Neural cell (in vitro differentiated cells): ENCODE results near the gene OR4E1. TPM values are rescaled to one million over a fixed set of nuclear protein-coding genes. Genes with fewer than 3 reads are reported as not detected.

Source experiments
- H2AFZ ChIP-seq: fragments of 200-600, 300-800 bp; sonication (generic), shearing (Covaris generic); 2 replicates; pipeline ENCODE4 v1.6.0; 2014; ENCODE audit warnings: low read depth, mild to moderate bottlenecking, antibody characterized with exemption, low read length, moderate library complexity
- H3F3A ChIP-seq: fragments of 200-600 bp; shearing (Covaris generic); 2 replicates; pipeline ENCODE4 v1.6.1; 2016; ENCODE audit warnings: mild to moderate bottlenecking, moderate library complexity, mixed read lengths, antibody characterized with exemption, low read length; ENCODE audit not compliant: insufficient read depth, poor library complexity, severe bottlenecking
- H3K27ac ChIP-seq: fragments of 200-600, 300-800 bp; sonication (generic), shearing (Covaris generic); 2 replicates; pipeline ENCODE4 v1.5.1; 2014; ENCODE audit warnings: mild to moderate bottlenecking, low read length, moderate library complexity
- H3K27me3 ChIP-seq: fragments of 300-800, 200-600 bp; sonication (generic), shearing (Covaris generic); 2 replicates; pipeline ENCODE4 v1.6.0; 2014; ENCODE audit warnings: mild to moderate bottlenecking, low read depth, low read length, moderate library complexity; ENCODE audit not compliant: insufficient read depth
- H3K36me3 ChIP-seq: fragments of 300-800, 200-600 bp; sonication (generic), shearing (Covaris generic); 2 replicates; pipeline ENCODE4 v1.5.1; 2014; ENCODE audit warnings: mild to moderate bottlenecking, antibody characterized with exemption, low read length, moderate library complexity; ENCODE audit not compliant: insufficient read depth
- H3K4me2 ChIP-seq: fragments of 300-800, 200-600 bp; sonication (generic), shearing (Covaris generic); 2 replicates; pipeline ENCODE4 v1.6.0; 2014; ENCODE audit warnings: mild to moderate bottlenecking, low read length
- H3K4me3 ChIP-seq: fragments of 300-800, 200-600 bp; sonication (generic), shearing (Covaris generic); 2 replicates; pipeline ENCODE4 v1.5.1; 2014; ENCODE audit warnings: mild to moderate bottlenecking, low read length, moderate library complexity
- H3K79me2 ChIP-seq: fragments of 200-600 bp; shearing (Covaris generic); replicated peaks from 2 replicates; pipeline ENCODE4 v1.6.0; 2014; ENCODE audit warnings: mild to moderate bottlenecking, low read length, moderate library complexity; ENCODE audit not compliant: insufficient read depth
- H3K9ac ChIP-seq: fragments of 300-800, 200-600 bp; sonication (generic), shearing (Covaris generic); 2 replicates; pipeline ENCODE4 v1.6.1; 2016; ENCODE audit warnings: mild to moderate bottlenecking, low read length, mixed read lengths
- H3K9me2 ChIP-seq: fragments of 200-600 bp; shearing (Covaris generic); 2 replicates; pipeline ENCODE4 v1.6.1; 2016; ENCODE audit warnings: mild to moderate bottlenecking, low read length, mixed read lengths; ENCODE audit not compliant: insufficient read depth
- H3K9me3 ChIP-seq: fragments of 200-600, 300-800 bp; sonication (generic), shearing (Covaris generic); 2 replicates; pipeline ENCODE4 v1.6.1; 2016; ENCODE audit warnings: mild to moderate bottlenecking, mixed run types, low read length, moderate library complexity, mixed read lengths
- H4K20me1 ChIP-seq: fragments of 200-600 bp; shearing (Covaris generic); 2 replicates; pipeline ENCODE4 v1.6.1; 2016; ENCODE audit warnings: mild to moderate bottlenecking, mixed run types; ENCODE audit not compliant: insufficient read depth
- EP300 ChIP-seq: fragments of 450-650 bp; conservative IDR thresholded peaks from 2 replicates; pipeline ENCODE4 v1.6.1; 2014; ENCODE audit warnings: antibody characterized with exemption, mild to moderate bottlenecking, moderate library complexity; ENCODE audit not compliant: poor library complexity, severe bottlenecking
- EZH2 ChIP-seq: fragments of 200-600, 300-800 bp; shearing (Covaris generic), sonication (generic); IDR thresholded peaks from 2 replicates; pipeline ENCODE4 v1.6.1; 2014; ENCODE audit warnings: antibody characterized with exemption, low read length, borderline replicate concordance, mild to moderate bottlenecking; ENCODE audit not compliant: insufficient read depth, poor library complexity, severe bottlenecking
- MXI1 ChIP-seq: fragments of 450-650 bp; conservative IDR thresholded peaks from 2 replicates; pipeline ENCODE4 v1.6.1; 2014; ENCODE audit warnings: antibody characterized with exemption, mild to moderate bottlenecking; ENCODE audit not compliant: poor library complexity, severe bottlenecking
- POLR2AphosphoS5 ChIP-seq: IDR thresholded peaks from 2 replicates; pipeline ENCODE4 v1.6.1; 2012
- RAD21 ChIP-seq: fragments of 450-650 bp; conservative IDR thresholded peaks from 2 replicates; pipeline ENCODE4 v1.6.1; 2014; ENCODE audit warnings: antibody characterized with exemption, mild to moderate bottlenecking, moderate library complexity
- SMC3 ChIP-seq: fragments of 450-650 bp; conservative IDR thresholded peaks from 2 replicates; pipeline ENCODE4 v1.6.1; 2014; ENCODE audit warnings: antibody characterized with exemption, mild to moderate bottlenecking, moderate library complexity; ENCODE audit not compliant: poor library complexity
- TAF1 ChIP-seq: IDR thresholded peaks from 2 replicates; pipeline ENCODE4 v1.6.1; 2012; ENCODE audit warnings: low read depth
- polyA plus RNA-seq: library from polyadenylated mRNA; depleted of rRNA; stranded (reverse); fragments of >200 nt; gene quantifications from 2 replicates; pipeline ENCODE4 v1.2.3, GENCODE V29; 2014
- TF ChIP-seq, protein P1 (sequence below): fragments of 450-650 bp; IDR thresholded peaks from 2 replicates; pipeline ENCODE4 v1.5.1; 2014; ENCODE audit warnings: antibody characterized with exemption, mild to moderate bottlenecking, moderate library complexity; ENCODE audit not compliant: poor library complexity, severe bottlenecking
- TF ChIP-seq, protein P2 (sequence below): IDR thresholded peaks from 2 replicates; pipeline ENCODE4 v1.6.1; 2012; ENCODE audit warnings: borderline replicate concordance

OR4E1 gene
- polyA plus RNA-seq, 1 donor from 2014 or later, result not detected

DNA sequence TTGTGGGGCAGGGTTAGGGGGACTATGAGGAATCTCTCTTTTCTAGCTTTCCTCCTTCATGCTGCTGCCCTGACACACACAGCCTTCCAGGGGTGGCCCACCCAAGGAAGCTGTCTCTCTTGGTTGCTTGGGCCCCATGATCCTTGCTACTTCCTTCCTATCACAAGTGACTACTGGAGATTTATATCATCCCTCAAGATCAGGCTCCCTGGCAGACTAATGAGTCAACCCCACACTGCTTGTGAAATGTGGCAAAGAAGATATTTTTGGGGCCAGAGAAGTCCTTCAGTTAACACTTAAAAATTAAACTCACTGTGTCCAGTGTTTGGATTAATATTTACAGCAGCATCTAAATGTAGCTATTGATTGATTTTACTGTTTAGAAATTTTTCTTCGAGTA, 1.5 kb downstream of the OR4E1 start:
- H3K36me3 ChIP-seq, result no peaks in the 10 kb centered on the region
- no peaks in the 10 kb centered on the region for H3K9me3 ChIP-seq
- no peak overlapping the region for H2AFZ ChIP-seq
- no peaks in the 10 kb centered on the region for H3K79me2 ChIP-seq
- no peak overlapping the region for H3K4me3 ChIP-seq
- TF ChIP-seq, protein P1, sequence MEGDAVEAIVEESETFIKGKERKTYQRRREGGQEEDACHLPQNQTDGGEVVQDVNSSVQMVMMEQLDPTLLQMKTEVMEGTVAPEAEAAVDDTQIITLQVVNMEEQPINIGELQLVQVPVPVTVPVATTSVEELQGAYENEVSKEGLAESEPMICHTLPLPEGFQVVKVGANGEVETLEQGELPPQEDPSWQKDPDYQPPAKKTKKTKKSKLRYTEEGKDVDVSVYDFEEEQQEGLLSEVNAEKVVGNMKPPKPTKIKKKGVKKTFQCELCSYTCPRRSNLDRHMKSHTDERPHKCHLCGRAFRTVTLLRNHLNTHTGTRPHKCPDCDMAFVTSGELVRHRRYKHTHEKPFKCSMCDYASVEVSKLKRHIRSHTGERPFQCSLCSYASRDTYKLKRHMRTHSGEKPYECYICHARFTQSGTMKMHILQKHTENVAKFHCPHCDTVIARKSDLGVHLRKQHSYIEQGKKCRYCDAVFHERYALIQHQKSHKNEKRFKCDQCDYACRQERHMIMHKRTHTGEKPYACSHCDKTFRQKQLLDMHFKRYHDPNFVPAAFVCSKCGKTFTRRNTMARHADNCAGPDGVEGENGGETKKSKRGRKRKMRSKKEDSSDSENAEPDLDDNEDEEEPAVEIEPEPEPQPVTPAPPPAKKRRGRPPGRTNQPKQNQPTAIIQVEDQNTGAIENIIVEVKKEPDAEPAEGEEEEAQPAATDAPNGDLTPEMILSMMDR, result no peak
- TF ChIP-seq POLR2AphosphoS5 (no peak), EZH2 (no peak), TAF1 (no peak), EP300 (no peak), RAD21 (no peak)
- no peak overlapping the region for H3K9ac ChIP-seq
- no peaks in the 10 kb centered on the region for H3K27me3 ChIP-seq
- no peak overlapping the region for H3K27ac ChIP-seq
- no peaks in the 10 kb centered on the region for H4K20me1 ChIP-seq
- H3F3A ChIP-seq, result no peaks in the 10 kb centered on the region
- no peak overlapping the region for H3K4me2 ChIP-seq
- H3K9me2 ChIP-seq, result no peaks in the 10 kb centered on the region

DNA sequence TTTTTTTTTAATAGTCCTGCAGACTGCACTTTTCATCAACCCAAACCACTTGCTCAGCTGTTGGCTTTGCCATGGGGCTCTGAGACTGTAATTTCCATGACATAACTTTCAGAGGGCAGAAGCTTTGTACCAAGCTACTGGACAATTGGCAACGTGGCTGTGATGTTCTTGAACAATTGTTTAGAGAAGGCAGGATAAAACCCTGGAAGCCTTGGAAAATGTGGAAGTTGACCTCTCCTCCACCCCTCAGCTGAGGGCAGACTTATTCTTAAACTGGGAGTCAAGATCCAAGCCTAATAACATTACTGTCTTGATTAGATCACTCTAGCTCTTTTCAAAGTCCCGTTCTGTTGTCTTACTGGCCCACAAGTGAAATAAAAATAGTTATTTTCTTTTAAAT, 2.2 kb downstream of the OR4E1 start:
- Histone ChIP-seq H3K4me3 (no peak overlapping the region), H3K79me2 (no peaks in the 10 kb centered on the region), H3K27me3 (no peaks in the 10 kb centered on the region), H3F3A (no peaks in the 10 kb centered on the region), H3K9me2 (no peaks in the 10 kb centered on the region), H3K9me3 (no peaks in the 10 kb centered on the region), H3K9ac (no peak overlapping the region), H4K20me1 (no peaks in the 10 kb centered on the region), H3K4me2 (no peak overlapping the region), H3K27ac (no peak overlapping the region), H3K36me3 (no peaks in the 10 kb centered on the region), H2AFZ (no peak overlapping the region)
- no peak for TF ChIP-seq TAF1
- TF ChIP-seq, protein P2, sequence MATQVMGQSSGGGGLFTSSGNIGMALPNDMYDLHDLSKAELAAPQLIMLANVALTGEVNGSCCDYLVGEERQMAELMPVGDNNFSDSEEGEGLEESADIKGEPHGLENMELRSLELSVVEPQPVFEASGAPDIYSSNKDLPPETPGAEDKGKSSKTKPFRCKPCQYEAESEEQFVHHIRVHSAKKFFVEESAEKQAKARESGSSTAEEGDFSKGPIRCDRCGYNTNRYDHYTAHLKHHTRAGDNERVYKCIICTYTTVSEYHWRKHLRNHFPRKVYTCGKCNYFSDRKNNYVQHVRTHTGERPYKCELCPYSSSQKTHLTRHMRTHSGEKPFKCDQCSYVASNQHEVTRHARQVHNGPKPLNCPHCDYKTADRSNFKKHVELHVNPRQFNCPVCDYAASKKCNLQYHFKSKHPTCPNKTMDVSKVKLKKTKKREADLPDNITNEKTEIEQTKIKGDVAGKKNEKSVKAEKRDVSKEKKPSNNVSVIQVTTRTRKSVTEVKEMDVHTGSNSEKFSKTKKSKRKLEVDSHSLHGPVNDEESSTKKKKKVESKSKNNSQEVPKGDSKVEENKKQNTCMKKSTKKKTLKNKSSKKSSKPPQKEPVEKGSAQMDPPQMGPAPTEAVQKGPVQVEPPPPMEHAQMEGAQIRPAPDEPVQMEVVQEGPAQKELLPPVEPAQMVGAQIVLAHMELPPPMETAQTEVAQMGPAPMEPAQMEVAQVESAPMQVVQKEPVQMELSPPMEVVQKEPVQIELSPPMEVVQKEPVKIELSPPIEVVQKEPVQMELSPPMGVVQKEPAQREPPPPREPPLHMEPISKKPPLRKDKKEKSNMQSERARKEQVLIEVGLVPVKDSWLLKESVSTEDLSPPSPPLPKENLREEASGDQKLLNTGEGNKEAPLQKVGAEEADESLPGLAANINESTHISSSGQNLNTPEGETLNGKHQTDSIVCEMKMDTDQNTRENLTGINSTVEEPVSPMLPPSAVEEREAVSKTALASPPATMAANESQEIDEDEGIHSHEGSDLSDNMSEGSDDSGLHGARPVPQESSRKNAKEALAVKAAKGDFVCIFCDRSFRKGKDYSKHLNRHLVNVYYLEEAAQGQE, result no peak
- no peak for TF ChIP-seq MXI1
- TF ChIP-seq POLR2AphosphoS5, result no peak
- TF ChIP-seq RAD21, result no peak
- TF ChIP-seq EZH2, result no peak
- no peak for TF ChIP-seq SMC3
- TF ChIP-seq EP300, result no peak
- TF ChIP-seq, protein P1, result no peak
